VCaP (cell line): Measurements from ENCODE around the gene CCDC150.
"Not testable (repeated sequence)": the region's sequence is repeated elsewhere in the genome, so short reads cannot be mapped to it uniquely, and the experiment has no call there.

Experiments
- H3K27ac ChIP-seq: fragments of 450-650 bp; 2 replicates; pipeline ENCODE4 v1.5.1; 2017
- TF ChIP-seq, protein P1 (sequence below): fragments of 450-650 bp; conservative IDR thresholded peaks from 2 replicates; pipeline ENCODE4 v1.5.1; 2017; ENCODE audit warnings: mild to moderate bottlenecking, moderate library complexity

Gene CCDC150

GRCh38 chr2:196681510-196681909 is 42.0 kb downstream of the CCDC150 start:
- TF ChIP-seq, protein P1, sequence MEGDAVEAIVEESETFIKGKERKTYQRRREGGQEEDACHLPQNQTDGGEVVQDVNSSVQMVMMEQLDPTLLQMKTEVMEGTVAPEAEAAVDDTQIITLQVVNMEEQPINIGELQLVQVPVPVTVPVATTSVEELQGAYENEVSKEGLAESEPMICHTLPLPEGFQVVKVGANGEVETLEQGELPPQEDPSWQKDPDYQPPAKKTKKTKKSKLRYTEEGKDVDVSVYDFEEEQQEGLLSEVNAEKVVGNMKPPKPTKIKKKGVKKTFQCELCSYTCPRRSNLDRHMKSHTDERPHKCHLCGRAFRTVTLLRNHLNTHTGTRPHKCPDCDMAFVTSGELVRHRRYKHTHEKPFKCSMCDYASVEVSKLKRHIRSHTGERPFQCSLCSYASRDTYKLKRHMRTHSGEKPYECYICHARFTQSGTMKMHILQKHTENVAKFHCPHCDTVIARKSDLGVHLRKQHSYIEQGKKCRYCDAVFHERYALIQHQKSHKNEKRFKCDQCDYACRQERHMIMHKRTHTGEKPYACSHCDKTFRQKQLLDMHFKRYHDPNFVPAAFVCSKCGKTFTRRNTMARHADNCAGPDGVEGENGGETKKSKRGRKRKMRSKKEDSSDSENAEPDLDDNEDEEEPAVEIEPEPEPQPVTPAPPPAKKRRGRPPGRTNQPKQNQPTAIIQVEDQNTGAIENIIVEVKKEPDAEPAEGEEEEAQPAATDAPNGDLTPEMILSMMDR = no peak
- no peak overlapping the region for H3K27ac ChIP-seq

- TF ChIP-seq, protein P1 = no peak
- H3K27ac ChIP-seq = no peak overlapping the region
Measured at GRCh38 chr2:196685792-196686191, 46.3 kb downstream of the CCDC150 start.

DNA sequence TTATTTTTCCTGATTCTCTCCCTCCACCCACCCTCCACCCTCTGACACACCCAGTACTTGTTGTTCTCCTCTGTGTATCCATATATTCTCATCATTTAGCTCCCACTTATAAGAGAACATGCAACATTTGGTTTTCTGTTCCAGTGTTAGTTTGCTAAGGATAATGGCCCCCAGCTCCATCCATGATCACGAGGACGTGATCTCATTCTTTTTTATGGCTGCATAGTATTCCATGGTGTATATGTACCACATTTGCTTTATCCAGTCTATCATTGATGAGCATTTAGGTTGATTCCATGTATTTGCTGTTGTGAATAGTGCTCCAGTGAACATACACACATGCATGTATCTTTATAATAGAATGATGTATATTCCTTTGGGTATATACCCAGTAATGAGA is 47.2 kb downstream of the CCDC150 start:
- not testable (repeated sequence) for H3K27ac ChIP-seq

GRCh38 chr2:196696423-196697079 is 57.0 kb downstream of the CCDC150 start:
- TF ChIP-seq, protein P1 = no peak
- H3K27ac ChIP-seq = no peak overlapping the region

- TF ChIP-seq, protein P1 = no peak
- no peak overlapping the region for H3K27ac ChIP-seq
Measured at GRCh38 chr2:196697825-196698224, 58.3 kb downstream of the CCDC150 start.

DNA sequence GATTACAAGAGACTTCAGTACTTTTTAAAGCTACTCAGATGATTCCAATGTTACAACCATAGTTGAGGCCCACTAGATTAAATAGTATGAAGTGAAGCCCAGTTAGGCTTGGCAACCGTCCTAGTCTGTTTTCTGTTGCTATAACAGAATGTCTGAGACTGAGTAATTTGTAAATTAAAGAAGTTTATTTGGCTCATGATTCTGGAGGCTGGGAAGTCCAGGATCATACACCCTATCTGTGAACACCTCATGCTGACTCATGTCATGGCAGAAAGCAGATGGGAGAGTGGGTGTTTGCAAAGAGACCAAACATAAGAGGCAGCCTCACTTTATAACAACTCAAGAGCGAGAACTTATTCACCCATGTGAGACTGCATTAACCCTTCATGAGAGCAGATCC is 63.1 kb downstream of the CCDC150 start:
- TF ChIP-seq, protein P1 = no peak
- no peak overlapping the region for H3K27ac ChIP-seq

DNA sequence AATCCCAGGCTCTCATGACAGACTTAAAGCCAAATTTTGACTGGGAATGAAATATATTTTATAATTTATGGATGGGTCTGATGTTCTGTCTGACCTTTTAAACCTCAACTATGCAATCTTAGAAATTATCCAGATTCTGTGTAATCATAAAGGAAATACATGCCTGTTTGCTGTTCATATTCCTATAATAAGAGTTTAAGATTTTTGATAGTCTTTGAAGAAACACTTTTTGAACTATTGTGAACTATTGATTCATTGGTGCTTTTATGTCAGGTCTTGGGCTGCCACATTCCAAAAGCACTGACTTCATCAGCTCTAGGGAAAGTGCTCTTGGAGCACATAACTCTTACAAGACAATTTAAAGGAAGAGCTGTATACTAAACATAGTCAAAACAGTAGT is 64.2 kb downstream of the CCDC150 start:
- H3K27ac ChIP-seq = no peak overlapping the region
- TF ChIP-seq, protein P1 = no peak

- not testable (repeated sequence) for H3K27ac ChIP-seq
Measured at GRCh38 chr2:196710056-196710455, 70.5 kb downstream of the CCDC150 start.

DNA sequence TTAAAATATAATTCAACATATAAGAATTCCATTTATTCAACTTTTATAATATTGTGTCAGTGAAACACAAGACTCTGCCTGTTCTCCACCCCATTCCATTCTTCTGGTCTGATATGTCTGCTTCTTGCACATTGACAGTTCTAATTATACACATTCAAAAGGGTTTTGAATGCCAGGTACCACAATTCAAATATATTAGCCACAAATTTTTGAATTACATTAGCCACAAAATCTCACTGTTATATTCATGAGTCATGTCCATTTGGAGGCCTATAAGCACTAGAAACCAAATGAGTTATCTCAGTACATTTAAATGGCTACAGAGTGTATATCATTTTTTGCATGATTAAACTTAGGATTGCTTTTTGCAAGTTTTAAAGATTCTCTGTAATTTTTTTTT is 72.1 kb downstream of the CCDC150 start:
- TF ChIP-seq, protein P1 = no peak
- H3K27ac ChIP-seq = no peak overlapping the region
